ENCODE data around the gene NT5DC3.
"Not testable (repeated sequence)": the region's sequence is repeated elsewhere in the genome, so short reads cannot be mapped to it uniquely, and the experiment has no call there.

Gene NT5DC3

DNA sequence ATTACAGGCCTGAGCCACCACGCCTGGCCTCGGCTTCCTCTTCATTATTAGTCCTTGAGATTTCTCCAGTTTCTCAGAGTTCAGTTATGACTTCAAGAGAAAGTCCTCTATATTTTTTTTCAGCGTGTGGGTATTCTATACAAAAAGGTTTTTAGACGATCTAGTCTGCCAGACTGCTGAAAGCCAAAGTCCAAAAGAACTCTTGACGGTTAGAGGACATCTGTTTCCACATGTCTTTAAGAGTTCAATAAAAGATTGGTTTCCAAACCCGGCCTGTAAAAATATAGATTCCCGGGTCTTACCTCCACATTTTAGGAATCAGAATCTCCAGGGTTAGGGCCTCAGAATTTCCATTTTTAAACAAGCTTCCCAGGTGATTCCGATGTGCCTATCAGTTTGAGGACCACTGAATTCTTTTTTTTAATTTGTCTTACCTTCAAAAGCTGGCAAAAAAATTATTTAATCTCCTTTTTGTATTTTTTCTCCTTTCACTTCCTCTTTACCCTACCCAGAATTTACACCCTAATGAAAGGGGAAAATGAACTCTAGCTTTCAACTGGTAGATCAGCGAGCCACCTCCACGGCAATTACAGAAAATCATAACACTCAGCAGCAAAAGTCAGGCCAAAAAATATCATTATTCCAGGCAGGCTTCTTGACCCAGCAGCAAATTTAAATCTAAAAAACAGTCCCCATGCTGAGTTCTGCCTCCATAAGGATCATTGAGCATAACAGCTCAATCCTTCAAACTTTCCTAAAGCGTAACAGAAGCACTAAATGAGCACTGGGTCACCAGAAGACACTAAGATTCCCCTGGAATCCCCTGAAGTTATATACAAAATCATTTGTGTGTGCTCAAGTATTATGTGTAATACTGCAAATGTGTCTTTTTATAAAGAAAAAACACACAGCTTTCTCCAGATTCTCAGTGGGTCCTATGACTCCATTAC lies 8.7 kb downstream of the NT5DC3 start:
- no peak for DNase-seq

DNA sequence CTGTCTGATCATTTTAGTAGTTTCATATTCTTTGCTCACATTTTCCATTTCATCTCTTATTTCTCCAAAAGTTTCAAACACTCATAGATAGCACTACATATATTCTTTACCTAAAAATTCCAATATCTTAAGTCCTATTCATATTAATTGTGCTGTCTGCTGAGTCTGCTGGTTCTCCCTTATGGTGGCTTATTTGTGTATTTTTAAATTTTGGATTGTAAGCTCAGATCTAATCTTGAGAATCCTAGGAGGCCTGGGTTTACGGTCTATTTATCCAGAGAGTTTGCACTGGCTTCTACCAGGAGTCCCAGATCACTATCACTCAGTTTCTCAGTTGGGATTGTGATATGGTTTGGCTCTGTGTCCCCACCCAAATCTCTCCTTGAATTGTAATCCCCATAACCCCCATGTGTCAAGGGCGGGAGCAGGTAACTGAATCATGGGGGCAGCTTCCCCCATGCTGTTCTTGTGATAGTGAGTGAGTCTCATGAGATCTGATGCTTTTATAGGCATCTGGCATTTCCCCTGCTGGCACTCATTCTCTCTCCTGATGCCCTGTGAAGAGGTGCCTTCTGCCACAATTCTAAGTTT lies 10.2 kb downstream of the NT5DC3 start:
- no peak for DNase-seq

DNA sequence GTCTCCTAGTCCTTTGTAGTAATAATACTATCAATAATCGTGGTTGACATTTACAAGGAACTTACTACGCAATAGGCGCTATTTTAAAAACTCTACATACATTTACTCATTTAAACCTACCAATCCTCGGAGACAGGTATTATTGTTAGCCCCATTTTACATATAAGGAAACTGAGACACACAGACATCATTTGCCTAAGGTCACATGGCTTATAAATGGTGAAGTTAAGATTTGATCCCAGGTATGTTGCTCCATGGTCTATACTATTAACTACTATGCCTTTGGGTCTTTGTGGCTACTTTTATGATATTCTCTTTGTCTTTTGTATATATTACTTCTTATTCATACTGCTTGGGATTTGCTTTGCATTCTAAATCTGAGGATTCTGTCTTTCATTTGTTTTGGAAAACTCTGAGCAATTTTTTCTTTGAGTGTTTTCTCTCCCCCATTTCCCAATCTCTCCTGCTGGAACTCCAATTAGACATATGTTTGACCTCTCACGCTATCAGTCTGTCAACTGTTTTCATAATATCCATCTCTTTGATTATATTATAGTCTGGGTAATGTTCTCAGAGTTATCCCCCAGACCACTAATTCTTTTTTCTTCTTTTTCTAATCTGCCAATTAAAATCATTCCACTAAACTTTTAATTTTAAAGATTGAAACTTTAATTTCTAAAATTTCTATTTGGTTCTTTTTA lies 10.9 kb downstream of the NT5DC3 start:
- DNase-seq, result no peak

DNA sequence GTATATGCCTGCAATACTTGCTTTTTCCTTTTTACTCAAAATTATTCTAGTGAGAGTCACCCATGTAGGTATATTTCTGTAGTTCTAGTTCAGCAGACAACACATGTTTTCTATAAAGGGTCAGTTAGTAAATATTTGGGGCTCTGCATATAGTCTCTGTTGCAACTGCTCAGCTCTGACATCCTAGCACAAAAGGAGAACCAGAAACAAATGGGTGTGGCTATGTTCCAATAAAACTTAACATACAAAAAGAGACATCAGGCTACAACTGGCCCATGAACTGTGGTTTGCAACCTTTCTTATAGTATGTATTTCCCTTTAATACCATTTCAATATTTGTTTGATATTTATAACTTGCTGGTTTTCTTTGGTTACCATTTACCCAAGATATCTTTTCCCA lies 11.9 kb downstream of the NT5DC3 start:
- DNase-seq, result no peak

DNA sequence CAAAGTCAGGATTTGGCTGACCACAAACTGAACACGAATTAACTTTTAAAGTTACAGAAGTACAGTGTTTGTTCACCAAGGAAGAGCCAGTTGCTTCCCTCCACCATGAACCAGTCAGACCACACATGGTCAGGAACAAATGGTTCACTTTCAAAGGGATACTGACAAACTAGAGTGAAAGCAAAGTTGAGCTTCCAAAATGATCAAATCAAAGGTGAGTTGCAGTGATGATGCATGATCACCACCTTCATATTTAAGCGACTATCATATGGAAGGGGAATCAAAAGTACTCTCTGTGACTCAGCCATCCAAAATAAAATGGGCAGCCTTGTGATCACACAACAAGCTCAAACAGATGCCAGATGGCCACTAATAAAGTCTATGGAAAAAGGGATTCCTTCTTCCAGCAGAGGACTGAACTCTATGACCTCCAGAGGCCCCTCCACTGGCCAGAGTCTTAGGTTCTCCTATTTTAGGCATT lies 13.1 kb downstream of the NT5DC3 start:
- no peak for DNase-seq

DNA sequence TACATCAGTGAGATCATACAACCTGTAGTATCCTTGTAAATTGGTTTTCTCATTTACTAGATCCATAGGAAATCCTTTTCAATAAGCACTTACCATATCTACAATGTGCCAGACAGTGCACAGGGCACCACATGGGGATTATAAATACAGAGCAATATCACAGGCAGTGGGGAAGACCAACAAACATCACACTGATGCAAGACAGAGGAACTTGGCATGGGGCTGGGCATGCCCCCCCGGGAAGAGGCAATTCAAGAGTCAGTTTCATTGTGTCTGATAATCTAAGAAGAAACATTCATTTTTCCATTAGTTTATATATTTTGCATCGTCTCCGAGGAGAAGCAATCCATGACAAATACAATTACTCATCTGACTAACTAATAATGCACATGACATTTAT lies 16.2 kb downstream of the NT5DC3 start:
- DNase-seq, result no peak

DNA sequence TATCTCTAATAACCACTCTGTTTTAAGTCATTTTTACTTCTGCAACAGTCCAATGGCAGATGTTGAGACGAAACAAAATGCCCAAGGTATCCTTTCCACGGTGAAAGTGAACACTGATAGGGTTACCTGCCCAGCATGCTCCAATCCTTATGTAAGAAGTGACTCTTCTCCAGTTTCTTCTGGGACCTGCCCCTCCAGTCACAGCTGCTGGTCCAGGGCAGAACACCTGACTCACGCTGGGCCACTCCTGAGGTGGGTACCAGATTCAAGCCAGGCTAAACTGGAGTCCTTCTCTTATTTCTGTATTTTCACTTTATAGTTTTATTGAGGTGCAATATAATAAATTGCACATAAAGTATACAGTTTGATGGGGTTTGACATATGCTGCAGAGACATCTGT lies 16.7 kb downstream of the NT5DC3 start:
- DNase-seq, result no peak

DNA sequence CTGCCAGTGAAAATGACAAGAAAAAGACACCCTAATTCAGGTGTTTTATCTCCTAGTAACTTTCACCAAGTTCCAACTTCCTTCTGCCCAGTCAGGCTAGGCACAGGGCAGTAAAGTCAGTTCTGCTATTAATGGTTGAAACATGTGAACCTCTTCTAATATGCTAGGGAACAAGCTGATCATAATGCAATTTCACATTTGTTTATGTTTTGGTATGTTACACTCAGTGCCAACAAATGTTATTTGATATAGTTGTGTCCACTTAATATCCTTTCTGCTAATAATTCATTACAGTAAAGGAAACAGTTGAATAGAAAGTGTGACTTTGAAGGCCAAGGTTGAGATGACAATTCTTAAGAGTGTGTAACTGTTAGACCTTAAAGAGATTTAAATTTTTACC lies 17.2 kb downstream of the NT5DC3 start:
- no peak for DNase-seq

DNA sequence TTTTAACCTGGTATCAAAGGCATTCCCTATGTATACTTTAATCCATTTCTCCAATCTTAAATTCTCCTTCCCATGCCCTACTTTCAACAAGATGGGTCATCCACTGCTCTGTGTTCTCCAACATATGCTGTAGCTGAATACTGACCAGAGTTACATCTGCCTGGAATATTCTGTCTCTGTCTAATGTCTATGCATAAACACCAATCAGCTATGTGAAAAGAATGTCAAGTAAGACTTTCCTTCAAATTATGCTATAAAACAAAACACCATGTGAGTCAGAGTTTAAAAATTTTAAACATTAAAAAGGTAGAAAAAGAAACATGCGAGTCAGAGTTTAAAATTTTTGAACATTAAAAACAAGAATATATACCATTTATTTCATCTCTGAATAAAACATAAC lies 19.3 kb downstream of the NT5DC3 start:
- DNase-seq, result no peak

DNA sequence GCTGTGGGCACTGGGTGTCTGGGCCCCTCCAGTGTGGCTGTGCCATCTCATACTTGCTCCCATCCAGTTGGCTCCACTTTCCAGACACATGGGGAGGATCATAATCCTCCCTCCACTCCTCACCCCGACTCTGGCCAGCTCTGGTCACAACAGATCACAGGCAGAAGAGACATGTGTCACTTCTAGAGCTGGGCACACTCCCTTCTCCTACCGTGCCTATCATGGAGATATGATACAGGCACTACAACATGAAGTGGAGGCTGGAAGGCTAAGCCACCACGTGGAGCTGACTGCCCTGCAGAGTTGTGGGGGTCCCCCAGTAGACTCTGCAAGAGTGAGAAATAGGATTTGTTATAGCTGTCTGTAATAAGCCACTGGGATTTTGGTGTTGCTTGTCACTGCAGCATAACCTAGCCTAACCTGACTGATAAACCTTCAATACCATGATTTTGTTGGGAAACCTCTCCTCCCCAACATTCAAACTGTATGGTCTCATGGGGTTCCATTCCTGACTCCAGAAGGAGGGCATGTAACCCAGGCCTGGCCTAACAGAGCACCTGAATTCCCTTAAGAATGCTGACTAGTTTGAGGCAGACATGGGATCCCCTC lies 20.0 kb downstream of the NT5DC3 start:
- DNase-seq, result no peak

DNA sequence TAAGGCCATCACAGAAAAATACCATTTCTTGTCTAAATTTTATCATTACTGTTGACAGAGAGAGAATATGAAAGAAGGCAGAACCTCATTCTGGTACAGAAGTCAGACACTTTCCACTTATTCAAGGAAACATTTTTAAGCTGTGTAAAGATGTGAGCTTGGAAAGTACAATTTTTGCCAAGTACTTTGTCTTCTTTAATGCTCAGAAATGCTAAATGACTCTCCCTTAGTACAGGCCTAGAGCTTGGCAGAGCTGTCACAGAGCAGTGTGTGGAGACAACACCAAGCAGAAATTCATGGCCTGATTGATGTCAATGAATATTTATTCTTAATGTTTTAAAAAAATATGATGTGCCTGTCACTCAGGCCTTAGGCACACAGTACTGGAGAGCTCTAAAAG lies 20.7 kb downstream of the NT5DC3 start:
- DNase-seq, result no peak

DNA sequence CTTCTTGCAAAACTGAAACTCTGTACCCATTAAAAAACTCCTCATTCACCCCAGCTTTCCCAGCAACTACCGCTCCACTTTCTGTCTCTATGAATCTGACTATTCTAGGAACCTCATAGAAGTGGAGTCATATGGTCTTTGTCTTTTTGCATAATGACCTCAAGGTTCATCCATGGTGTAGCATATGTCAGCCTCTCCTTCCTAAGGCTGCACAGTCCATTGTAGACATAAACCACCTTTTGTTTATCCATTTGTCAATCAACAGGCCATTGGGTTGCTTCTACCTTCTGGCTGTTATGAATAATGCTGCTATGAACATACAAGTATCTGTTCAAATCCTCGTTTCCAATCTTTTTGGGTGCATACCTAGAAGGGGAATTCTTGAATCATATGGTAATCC lies 21.1 kb downstream of the NT5DC3 start:
- DNase-seq, result no peak

DNA sequence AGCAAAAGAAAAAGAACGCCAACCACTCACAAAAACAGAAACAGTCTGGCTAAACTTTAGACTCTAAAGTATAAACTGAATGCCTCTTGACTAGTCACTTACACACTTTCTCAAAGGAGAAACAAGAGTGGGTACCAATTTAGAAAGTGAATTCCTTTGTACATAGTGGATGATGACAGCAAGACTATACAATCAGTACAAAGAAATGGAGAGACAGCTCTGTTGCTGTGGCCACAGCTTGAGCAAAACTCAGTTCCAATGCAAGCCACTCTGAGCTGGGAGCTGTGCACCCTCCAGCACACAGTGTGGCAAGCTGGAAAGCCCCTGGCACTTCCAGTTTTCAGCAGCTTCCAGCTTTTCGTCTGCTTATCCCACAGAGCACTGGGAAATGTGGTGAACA lies 21.7 kb downstream of the NT5DC3 start:
- no peak for DNase-seq

DNA sequence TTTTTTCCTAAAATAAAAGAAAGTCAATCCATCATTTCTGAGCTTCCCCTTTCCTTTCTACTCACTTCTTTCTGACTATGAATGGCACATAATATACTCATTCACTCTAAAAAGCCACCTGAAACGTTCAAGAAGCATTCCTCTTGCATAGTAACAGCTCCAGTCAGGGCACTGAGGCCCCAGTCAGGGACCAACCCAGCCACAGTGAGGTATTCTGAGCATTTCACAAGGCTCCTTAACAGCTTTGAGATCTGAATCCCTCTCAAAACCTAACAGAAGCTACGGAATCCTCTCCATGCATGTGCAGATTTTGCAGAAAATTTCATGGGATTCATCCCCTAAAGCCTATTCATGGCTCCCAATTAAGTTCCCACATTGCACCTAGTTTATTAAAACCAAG lies 23.2 kb downstream of the NT5DC3 start:
- no peak for DNase-seq

DNA sequence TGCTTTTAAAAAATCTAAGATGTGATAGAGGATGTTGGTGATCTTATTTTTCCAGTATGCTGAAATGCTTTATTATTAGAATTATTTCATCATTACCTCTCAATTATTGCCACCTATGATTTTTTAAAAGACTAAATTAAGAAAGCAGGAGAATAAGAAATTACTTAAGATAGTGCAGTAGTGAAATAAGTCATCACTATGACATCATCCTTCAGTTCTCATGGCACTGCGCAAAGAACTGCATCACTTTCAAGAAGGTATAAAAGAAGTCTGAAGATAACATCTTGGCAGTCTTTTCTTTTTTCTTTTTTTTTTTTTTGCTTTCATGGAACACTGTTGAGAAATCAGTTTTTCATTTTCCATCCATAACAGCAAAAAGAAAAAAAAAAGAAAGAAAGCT lies 24.4 kb downstream of the NT5DC3 start:
- no peak for DNase-seq

DNA sequence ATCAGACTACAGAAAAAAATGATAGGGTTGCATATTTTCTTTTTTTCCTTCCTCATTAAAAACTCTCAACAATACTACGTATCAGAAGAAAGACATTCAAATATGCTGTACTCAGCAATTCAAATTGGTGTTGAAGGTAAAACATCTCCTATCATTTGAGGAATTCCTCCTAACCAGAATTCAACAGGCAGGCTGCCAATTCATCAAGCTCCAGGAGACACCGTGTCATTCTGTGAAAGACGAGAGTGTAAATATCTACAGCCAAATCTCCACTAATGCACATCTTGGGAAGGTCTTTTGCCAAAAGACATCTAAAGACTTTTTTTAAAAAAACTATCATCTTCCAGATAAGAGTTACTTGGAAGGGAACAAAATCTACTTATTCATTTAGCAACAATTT lies 26.6 kb downstream of the NT5DC3 start:
- DNase-seq, result no peak

DNA sequence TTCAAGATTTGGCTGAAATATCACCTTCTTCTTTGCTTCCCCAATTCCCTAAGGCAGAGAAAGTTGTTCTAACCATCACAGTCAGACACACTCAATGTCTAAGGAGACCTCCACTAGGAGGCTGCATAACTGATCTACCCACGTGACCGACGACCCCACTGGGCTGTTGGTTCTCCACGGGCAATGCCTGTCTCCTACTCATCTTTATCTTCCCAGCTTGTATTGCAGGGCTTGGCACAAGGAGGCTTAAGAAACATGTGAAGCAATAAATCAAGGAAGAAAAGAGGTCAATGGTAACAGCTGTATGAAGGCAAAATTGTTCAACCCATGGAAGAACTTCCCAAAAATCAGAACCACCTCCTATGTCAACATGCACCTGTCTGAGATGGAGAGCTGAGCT lies 27.1 kb downstream of the NT5DC3 start:
- no peak for DNase-seq

DNA sequence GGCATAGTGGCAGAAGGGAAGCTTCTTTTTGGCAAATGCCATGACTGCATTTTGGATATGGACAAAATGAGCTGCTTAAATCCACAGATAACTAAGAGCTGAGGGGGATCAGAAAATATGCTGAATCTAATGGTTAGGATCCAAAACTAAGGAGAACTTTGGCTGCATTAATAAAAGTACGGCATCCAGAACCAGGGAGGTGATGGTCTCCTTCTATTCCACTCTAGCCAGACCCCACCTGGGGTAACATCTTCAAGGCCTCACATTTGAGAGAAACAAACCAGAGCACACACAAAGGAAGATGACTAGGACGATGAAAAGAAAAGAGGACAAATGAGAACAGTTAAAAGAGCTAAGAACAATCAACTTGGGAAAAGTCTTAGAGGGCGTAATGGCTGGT lies 27.6 kb downstream of the NT5DC3 start:
- DNase-seq, result no peak

DNA sequence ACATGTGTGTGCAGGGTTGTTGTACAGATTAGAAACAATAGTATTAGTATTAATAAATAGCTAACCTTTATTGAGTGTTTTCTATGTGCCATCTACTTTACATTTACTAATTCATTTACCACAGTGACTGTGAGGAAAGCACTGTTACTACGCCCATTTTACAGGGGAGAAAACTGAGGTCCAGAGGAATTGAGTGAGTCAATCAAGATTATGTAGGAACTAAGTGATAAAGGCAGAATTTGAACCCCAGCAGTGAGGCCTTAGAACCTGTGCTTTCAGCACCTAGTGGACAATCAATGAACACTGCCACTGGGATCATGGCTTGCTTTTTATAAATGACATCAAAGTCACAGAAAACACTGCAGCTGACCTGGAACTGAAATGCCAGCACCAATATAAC lies 28.2 kb downstream of the NT5DC3 start:
- DNase-seq, result no peak

DNA sequence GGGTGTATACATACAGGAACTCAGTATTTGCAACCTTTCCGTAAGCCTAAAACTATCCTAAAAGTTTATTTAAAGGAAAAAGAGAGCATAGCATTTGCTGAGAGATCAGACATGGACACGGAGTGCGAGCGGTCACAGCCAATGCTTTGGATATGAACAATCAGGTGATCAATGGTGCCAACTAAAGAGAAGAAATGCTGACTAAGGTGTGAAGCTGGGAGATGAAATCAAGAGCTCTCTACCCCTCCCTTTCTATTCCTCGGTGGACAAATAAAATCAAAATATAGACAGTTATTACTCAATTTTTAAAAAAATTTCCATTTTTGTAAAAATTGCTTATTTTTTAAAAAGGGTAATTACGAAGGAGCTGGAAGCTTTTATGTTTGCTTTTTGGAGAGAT lies 29.2 kb downstream of the NT5DC3 start:
- DNase-seq, result no peak

DNA sequence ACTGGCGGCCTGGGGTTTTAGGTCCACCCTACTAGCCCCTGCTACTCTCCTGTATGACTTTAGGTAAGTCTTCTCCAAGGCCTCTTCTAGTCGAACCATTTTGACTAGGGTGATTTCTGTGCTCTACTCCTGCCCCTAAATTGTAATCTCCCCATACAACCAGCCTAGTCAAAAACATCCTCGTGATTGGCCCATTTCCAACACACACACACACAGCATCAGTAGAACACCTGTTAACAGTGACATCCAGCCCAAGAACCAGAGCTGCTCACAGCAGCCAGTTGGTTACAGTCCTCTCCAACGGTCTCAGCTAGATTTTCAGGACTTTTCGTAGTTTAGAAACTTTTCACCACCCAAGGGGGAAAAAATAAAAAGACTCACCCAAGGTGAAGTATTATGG lies 30.9 kb downstream of the NT5DC3 start:
- no peak for DNase-seq

DNA sequence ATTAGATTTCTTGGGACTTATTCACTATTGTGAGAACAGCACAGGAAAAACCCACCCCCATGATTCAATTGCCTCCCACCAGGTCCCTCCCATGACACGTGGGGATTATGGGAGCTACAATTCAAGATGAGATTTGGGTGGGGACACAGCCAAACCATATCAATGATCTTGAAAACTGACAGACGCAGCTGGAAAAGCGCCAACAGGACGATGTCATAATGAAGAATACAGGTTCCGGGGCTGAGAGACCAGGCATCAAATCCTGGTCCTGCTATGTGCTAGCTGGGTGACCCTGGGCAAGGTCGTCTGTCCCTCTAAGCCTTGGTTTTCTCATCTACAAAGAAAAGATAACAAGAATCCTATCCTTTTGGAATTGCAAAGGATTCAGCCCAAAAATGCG lies 31.4 kb downstream of the NT5DC3 start:
- not testable (repeated sequence) for DNase-seq

DNA sequence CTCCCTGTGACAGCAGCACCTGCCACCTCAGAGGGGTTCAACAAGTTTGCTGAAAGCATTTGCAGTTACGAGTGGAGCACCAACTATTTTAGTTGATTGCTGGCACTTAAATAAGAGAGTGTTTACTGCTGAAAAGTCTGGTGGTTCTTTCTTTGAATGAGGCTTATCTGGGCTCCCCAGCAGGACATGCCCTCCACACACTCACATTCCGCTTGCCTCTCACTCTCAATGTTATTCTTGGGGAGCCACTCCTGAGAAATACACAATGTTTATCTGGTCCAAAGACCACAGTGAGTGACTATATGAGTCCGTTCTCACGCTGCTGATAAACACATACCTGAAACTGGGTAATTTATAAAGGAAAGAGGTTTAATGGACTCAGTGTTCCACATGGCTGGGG lies 31.9 kb downstream of the NT5DC3 start:
- DNase-seq, result no peak
